Neural progenitor cell (in vitro differentiated cells): Measurements from ENCODE around the gene ABCC4. TPM values are rescaled to one million over a fixed set of nuclear protein-coding genes. Genes with fewer than 3 reads are reported as not detected.
A peak's percentile ranks its signal among the peaks of the same experiment; 100 is the strongest.

Source experiments
- DNase-seq: peaks from one replicate; pipeline ENCODE4 v3.0.0-alpha.2; 2016; ENCODE audit warnings: low spot score
- H2AFZ ChIP-seq: fragments of 200-600 bp; sonication (generic); replicated peaks from 2 replicates; pipeline ENCODE4 v1.6.1; 2016; ENCODE audit warnings: antibody characterized with exemption
- H3F3A ChIP-seq: fragments of 200-600 bp; sonication (generic); 2 replicates; pipeline ENCODE4 v1.6.1; 2016; ENCODE audit warnings: antibody characterized with exemption, low read depth
- H3K27ac ChIP-seq: fragments of 200-600 bp; sonication (generic); 2 replicates; pipeline ENCODE4 v1.5.1; 2016; ENCODE audit warnings: mild to moderate bottlenecking
- H3K27me3 ChIP-seq: fragments of 200-600 bp; sonication (generic); 2 replicates; pipeline ENCODE4 v1.6.1; 2016; ENCODE audit warnings: mild to moderate bottlenecking, moderate library complexity
- H3K36me3 ChIP-seq: fragments of 200-600 bp; sonication (generic); 2 replicates; pipeline ENCODE4 v1.5.1; 2016
- H3K4me1 ChIP-seq: fragments of 200-600 bp; sonication (generic); 2 replicates; pipeline ENCODE4 v1.6.1; 2016; ENCODE audit warnings: mixed run types
- H3K4me2 ChIP-seq: fragments of 200-600 bp; sonication (generic); 2 replicates; pipeline ENCODE4 v1.6.1; 2016
- H3K4me3 ChIP-seq: fragments of 200-600 bp; sonication (generic); 2 replicates; pipeline ENCODE4 v1.5.1; 2016
- H3K79me2 ChIP-seq: fragments of 200-600 bp; sonication (generic); 2 replicates; pipeline ENCODE4 v1.6.1; 2016; ENCODE audit warnings: low read depth
- H3K9ac ChIP-seq: fragments of 200-600 bp; sonication (generic); 2 replicates; pipeline ENCODE4 v1.6.1; 2016
- H3K9me3 ChIP-seq: fragments of 200-600 bp; sonication (generic); 2 replicates; pipeline ENCODE4 v1.5.1; 2016; ENCODE audit warnings: low read depth
- H4K20me1 ChIP-seq: fragments of 200-600 bp; sonication (generic); 2 replicates; pipeline ENCODE4 v1.6.1; 2016; ENCODE audit warnings: low read depth
- H3K27ac Mint-ChIP-seq: 3 replicates; pipeline ENCODE4 v1.8.0; 2021; ENCODE audit warnings: mixed read lengths
- H3K27me3 Mint-ChIP-seq: 2 replicates; pipeline ENCODE4 v1.8.0; 2022; ENCODE audit warnings: low read depth, mild to moderate bottlenecking, inconsistent platforms, moderate library complexity, mixed read lengths; ENCODE audit not compliant: insufficient read depth
- H3K36me3 Mint-ChIP-seq: 3 replicates; pipeline ENCODE4 v1.8.0; 2021; ENCODE audit warnings: mixed read lengths
- H3K4me1 Mint-ChIP-seq: 3 replicates; pipeline ENCODE4 v1.8.0; 2021; ENCODE audit warnings: mixed read lengths
- H3K4me3 Mint-ChIP-seq: 3 replicates; pipeline ENCODE4 v1.8.0; 2021; ENCODE audit warnings: mild to moderate bottlenecking, moderate library complexity, mixed read lengths
- H3K9me3 Mint-ChIP-seq: 3 replicates; pipeline ENCODE4 v1.8.0; 2020; ENCODE audit warnings: mixed read lengths
- EZH2 ChIP-seq: fragments of 200-600 bp; sonication (generic); IDR thresholded peaks from 2 replicates; pipeline ENCODE4 v1.6.1; 2017; ENCODE audit warnings: antibody characterized with exemption, mild to moderate bottlenecking, moderate library complexity
- EZH2phosphoT487 ChIP-seq: fragments of 200-600 bp; sonication (generic); IDR thresholded peaks from 2 replicates; pipeline ENCODE4 v1.6.1; 2017; ENCODE audit warnings: antibody characterized with exemption
- total RNA-seq: library from RNA; depleted of rRNA; stranded (reverse); fragments of >200 nt; gene quantifications from 2 replicates; pipeline ENCODE4 v1.2.3, GENCODE V29; 2015; ENCODE audit warnings: low replicate concordance
- TF ChIP-seq, protein P1 (sequence below): fragments of 200-600 bp; sonication (generic); IDR thresholded peaks from 2 replicates; pipeline ENCODE4 v1.5.1; 2017; ENCODE audit warnings: antibody characterized with exemption, mild to moderate bottlenecking

Gene ABCC4
- total RNA-seq, 1 donor from 2014 or later = 23.6 TPM

DNA sequence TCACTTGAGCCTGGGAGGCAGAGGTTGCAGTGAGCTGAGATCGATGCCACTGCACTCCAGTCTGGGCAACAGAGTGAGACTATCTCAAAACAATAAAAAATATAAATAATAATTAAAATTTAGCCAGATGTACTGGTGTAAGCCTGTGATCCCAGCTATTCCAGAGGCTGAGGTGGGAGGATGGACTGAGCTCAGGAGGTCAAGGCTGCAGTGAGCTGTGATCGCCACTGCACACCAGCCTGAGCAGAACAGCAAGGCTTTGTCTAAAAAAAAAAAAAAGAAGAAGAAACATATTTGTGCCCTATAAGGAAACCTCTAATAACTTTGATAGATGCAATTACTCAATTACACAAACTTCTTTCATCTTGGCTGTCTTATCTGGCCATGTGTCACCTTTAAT lies 52.3 kb downstream of the ABCC4 start:
- Mint-ChIP-seq H3K4me3 (no peak overlapping the region), H3K27ac (peak overlapping the region; percentile 64), H3K27me3 (no peaks in the 10 kb centered on the region), H3K4me1 (no peaks in the 10 kb centered on the region), H3K36me3 (peaks cover 8% of the 10 kb centered on the region), H3K9me3 (no peaks in the 10 kb centered on the region)
- H3K4me2 ChIP-seq = no peak overlapping the region
- no peaks in the 10 kb centered on the region for H3F3A ChIP-seq
- no peak overlapping the region for H2AFZ ChIP-seq
- no peaks in the 10 kb centered on the region for H4K20me1 ChIP-seq
- no peaks in the 10 kb centered on the region for H3K9me3 ChIP-seq
- H3K36me3 ChIP-seq = no peaks in the 10 kb centered on the region
- no peak for TF ChIP-seq EZH2
- TF ChIP-seq, protein P1, sequence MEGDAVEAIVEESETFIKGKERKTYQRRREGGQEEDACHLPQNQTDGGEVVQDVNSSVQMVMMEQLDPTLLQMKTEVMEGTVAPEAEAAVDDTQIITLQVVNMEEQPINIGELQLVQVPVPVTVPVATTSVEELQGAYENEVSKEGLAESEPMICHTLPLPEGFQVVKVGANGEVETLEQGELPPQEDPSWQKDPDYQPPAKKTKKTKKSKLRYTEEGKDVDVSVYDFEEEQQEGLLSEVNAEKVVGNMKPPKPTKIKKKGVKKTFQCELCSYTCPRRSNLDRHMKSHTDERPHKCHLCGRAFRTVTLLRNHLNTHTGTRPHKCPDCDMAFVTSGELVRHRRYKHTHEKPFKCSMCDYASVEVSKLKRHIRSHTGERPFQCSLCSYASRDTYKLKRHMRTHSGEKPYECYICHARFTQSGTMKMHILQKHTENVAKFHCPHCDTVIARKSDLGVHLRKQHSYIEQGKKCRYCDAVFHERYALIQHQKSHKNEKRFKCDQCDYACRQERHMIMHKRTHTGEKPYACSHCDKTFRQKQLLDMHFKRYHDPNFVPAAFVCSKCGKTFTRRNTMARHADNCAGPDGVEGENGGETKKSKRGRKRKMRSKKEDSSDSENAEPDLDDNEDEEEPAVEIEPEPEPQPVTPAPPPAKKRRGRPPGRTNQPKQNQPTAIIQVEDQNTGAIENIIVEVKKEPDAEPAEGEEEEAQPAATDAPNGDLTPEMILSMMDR = no peak
- no peak for TF ChIP-seq EZH2phosphoT487
- H3K4me3 ChIP-seq = no peak overlapping the region
- no peaks in the 10 kb centered on the region for H3K79me2 ChIP-seq
- no peak overlapping the region for H3K27ac ChIP-seq
- H3K4me1 ChIP-seq = no peaks in the 10 kb centered on the region
- no peak for DNase-seq
- H3K27me3 ChIP-seq = no peaks in the 10 kb centered on the region
- no peak overlapping the region for H3K9ac ChIP-seq

DNA sequence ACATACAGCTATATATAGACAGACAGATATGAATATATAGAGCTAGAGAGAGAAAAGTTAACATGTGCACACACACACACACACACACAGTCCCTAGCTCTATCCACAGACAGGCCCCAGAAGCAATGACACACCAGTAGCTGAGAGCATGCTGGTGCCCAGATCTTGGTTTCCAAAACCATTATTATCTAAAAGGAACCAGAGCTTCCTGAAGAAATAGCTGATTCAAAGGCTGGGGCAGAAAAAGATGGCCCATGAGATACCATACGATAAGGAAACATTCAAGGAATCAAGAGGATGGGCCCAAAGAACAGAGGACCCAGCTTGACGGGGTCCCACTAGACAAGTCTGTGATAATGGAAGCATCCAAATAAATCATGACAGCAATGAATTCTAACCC lies 53.4 kb downstream of the ABCC4 start:
- TF ChIP-seq EZH2 = no peak
- TF ChIP-seq, protein P1 = no peak
- no peak for TF ChIP-seq EZH2phosphoT487

DNA sequence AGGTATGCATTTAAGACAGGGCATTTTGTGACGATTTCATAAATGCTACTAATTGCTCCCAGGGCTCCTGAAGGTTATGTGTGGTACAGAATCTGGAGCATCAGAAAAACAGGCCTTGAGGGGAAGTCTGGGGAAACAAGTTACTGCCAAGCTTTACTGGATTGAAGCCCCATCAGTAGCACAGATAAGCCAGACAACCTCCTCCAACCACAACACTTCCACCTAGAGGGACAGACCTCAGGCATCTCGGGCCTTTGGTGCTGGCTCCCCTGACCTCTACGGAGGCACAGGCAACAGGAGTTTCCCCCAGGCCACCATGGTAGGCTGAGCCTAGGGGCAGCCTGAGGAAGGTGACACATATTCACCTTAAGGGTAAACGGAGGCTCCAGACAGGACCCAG lies 54.1 kb downstream of the ABCC4 start:
- no peaks in the 10 kb centered on the region for H3K79me2 ChIP-seq
- no peak for DNase-seq
- H2AFZ ChIP-seq = no peak overlapping the region
- no peaks in the 10 kb centered on the region for H4K20me1 ChIP-seq
- no peak overlapping the region for H3K4me3 ChIP-seq
- H3K27me3 ChIP-seq = no peaks in the 10 kb centered on the region
- Mint-ChIP-seq H3K4me1 (no peaks in the 10 kb centered on the region), H3K36me3 (peaks cover 8% of the 10 kb centered on the region), H3K9me3 (no peaks in the 10 kb centered on the region), H3K27me3 (peaks cover 6% of the 10 kb centered on the region), H3K27ac (no peak overlapping the region), H3K4me3 (no peak overlapping the region)
- no peaks in the 10 kb centered on the region for H3F3A ChIP-seq
- H3K4me1 ChIP-seq = no peaks in the 10 kb centered on the region
- H3K36me3 ChIP-seq = no peaks in the 10 kb centered on the region
- no peak overlapping the region for H3K27ac ChIP-seq
- no peak overlapping the region for H3K9ac ChIP-seq
- H3K4me2 ChIP-seq = no peak overlapping the region
- H3K9me3 ChIP-seq = no peaks in the 10 kb centered on the region
- no peak for TF ChIP-seq EZH2phosphoT487
- TF ChIP-seq, protein P1 = no peak
- TF ChIP-seq EZH2 = no peak

More for the DNA sequence above, 53.4 kb downstream of the ABCC4 start:
- no peak overlapping the region for H3K4me3 ChIP-seq
- no peaks in the 10 kb centered on the region for H3K27me3 ChIP-seq
- Mint-ChIP-seq H3K9me3 (no peaks in the 10 kb centered on the region), H3K27me3 (peaks cover 6% of the 10 kb centered on the region), H3K27ac (no peak overlapping the region), H3K4me3 (no peak overlapping the region), H3K4me1 (no peaks in the 10 kb centered on the region), H3K36me3 (peaks cover 8% of the 10 kb centered on the region)
- H3K4me1 ChIP-seq = no peaks in the 10 kb centered on the region
- H3F3A ChIP-seq = no peaks in the 10 kb centered on the region
- no peak overlapping the region for H3K9ac ChIP-seq
- H2AFZ ChIP-seq = no peak overlapping the region
- no peaks in the 10 kb centered on the region for H3K79me2 ChIP-seq
- no peaks in the 10 kb centered on the region for H3K36me3 ChIP-seq
- no peak for DNase-seq
- no peak overlapping the region for H3K4me2 ChIP-seq
- no peaks in the 10 kb centered on the region for H3K9me3 ChIP-seq
- H3K27ac ChIP-seq = no peak overlapping the region
- no peaks in the 10 kb centered on the region for H4K20me1 ChIP-seq
